PFSK-1 (cell line): Measurements from ENCODE around the gene CNTNAP5.

Experiments
- POLR2AphosphoS5 ChIP-seq: IDR thresholded peaks from 2 replicates; pipeline ENCODE4 v1.6.1; 2012; ENCODE audit warnings: low read depth, mild to moderate bottlenecking, control low read depth, low read length, moderate library complexity
- SIN3A ChIP-seq: IDR thresholded peaks from 2 replicates; pipeline ENCODE4 v1.6.1; 2012; ENCODE audit warnings: mild to moderate bottlenecking, low read length, moderate library complexity, borderline replicate concordance; ENCODE audit not compliant: insufficient read depth
- TF ChIP-seq, protein P1 (sequence below), 2 experiments: IDR thresholded peaks; 2 replicates each; pipeline versions ENCODE4 v1.6.1 to v1.8.0; 2011 to 2012; ENCODE audit warnings: low read depth in 2 of 2, low read length in 2 of 2, control low read depth in 1 of 2, inconsistent platforms in 1 of 2, mild to moderate bottlenecking in 1 of 2, moderate library complexity in 1 of 2; ENCODE audit not compliant: insufficient read depth in 1 of 2

DNA sequence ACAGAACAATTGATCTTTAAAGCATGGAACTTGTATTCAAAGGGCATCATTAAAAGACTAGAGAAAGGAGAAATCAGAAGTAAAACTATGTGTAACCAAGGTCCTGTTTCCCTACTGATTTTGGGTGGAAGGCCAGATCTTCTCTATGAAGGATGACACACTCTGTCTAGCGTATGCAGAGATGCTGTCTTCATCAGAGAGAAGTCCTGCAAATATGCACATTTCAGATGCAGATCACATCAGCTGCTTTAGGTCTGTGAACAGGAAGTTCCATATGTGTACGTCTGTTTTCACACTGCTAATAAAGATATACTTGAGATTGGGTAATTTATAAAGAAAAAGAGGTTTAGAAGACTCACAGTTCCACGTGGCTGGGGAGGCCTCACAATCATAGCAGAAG, 857.3 kb downstream of the CNTNAP5 start:
- TF ChIP-seq, protein P1, sequence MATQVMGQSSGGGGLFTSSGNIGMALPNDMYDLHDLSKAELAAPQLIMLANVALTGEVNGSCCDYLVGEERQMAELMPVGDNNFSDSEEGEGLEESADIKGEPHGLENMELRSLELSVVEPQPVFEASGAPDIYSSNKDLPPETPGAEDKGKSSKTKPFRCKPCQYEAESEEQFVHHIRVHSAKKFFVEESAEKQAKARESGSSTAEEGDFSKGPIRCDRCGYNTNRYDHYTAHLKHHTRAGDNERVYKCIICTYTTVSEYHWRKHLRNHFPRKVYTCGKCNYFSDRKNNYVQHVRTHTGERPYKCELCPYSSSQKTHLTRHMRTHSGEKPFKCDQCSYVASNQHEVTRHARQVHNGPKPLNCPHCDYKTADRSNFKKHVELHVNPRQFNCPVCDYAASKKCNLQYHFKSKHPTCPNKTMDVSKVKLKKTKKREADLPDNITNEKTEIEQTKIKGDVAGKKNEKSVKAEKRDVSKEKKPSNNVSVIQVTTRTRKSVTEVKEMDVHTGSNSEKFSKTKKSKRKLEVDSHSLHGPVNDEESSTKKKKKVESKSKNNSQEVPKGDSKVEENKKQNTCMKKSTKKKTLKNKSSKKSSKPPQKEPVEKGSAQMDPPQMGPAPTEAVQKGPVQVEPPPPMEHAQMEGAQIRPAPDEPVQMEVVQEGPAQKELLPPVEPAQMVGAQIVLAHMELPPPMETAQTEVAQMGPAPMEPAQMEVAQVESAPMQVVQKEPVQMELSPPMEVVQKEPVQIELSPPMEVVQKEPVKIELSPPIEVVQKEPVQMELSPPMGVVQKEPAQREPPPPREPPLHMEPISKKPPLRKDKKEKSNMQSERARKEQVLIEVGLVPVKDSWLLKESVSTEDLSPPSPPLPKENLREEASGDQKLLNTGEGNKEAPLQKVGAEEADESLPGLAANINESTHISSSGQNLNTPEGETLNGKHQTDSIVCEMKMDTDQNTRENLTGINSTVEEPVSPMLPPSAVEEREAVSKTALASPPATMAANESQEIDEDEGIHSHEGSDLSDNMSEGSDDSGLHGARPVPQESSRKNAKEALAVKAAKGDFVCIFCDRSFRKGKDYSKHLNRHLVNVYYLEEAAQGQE (IDR thresholded peaks at IDR 0.05; ENCODE audit: insufficient read depth in 1 of 2, low read depth in 2 of 2, low read length in 2 of 2), result no peak
- TF ChIP-seq SIN3A, result no peak
- no peak for TF ChIP-seq POLR2AphosphoS5
